Testis (tissue), 3 donors: ENCODE measurements around the gene SPINK4. TPM values are rescaled to one million over a fixed set of nuclear protein-coding genes. Genes with fewer than 3 reads are reported as not detected.

ENCODE experiments used
- DNase-seq: peaks from one replicate; pipeline ENCODE4 v3.0.0-alpha.2; 2019
- H3K27ac ChIP-seq, 2 donors: fragments of 200-600 bp; sonication (generic); one replicate each; pipeline ENCODE4 v1.5.1; 2019
- H3K27me3 ChIP-seq: fragments of 200-600 bp; sonication (generic); one replicate; pipeline ENCODE4 v1.5.1; 2019
- H3K36me3 ChIP-seq: fragments of 200-600 bp; sonication (generic); one replicate; pipeline ENCODE4 v1.5.1; 2017; ENCODE audit warnings: low read depth; ENCODE audit errors: missing control alignments
- H3K4me1 ChIP-seq: fragments of 200-600 bp; sonication (generic); one replicate; pipeline ENCODE4 v1.5.1; 2019
- H3K4me3 ChIP-seq, 2 donors: fragments of 200-600 bp; sonication (generic); one replicate each; pipeline ENCODE4 v1.5.1; 2017 to 2019
- H3K9me3 ChIP-seq: fragments of 200-600 bp; sonication (generic); one replicate; pipeline ENCODE4 v1.5.1; 2017
- CTCF ChIP-seq, 3 experiments: fragments of 450-650 bp in 2 of 3; fragments of 200-600 bp in 1 of 3; sonication (generic) in 1 of 3; IDR thresholded peaks; one replicate each; pipeline ENCODE4 v1.5.1; 2016 to 2019; ENCODE audit warnings: antibody characterized with exemption in 3 of 3, mild to moderate bottlenecking in 2 of 3, moderate library complexity in 1 of 3
- POLR2A ChIP-seq: fragments of 450-650 bp; IDR thresholded peaks from one replicate; pipeline ENCODE4 v1.6.1; 2017; ENCODE audit warnings: antibody characterized with exemption, mild to moderate bottlenecking, moderate library complexity
- WGBS, 2 donors: methylation state at CpG; one replicate each; pipeline ENCODE4 v1.1.5; 2018; 5-methylcytosine and 5-hydroxymethylcytosine counted together
- intact Hi-C: fragments of 100-400 bp; cut with DNase I; formaldehyde crosslinking; loops from one replicate; pipeline ENCODE4 v1.15.1; 2023; ENCODE audit warnings: low total_unique reads
- polyA plus RNA-seq: library from polyadenylated mRNA; stranded (reverse); fragments of 350-450 nt; fragmentation: Illumina TruSeq; extraction: RNeasy Lipid Tissue Mini Kit (QIAGEN cat#74804); gene quantifications from one replicate; pipeline ENCODE4 v1.2.3, GENCODE V29; 2014; ENCODE audit warnings: low read depth, low replicate concordance; ENCODE audit not compliant: insufficient read depth
- total RNA-seq, 2 donors: library from RNA; depleted of rRNA; stranded (reverse); fragments of >200 nt; gene quantifications; one replicate each; pipeline ENCODE4 v1.2.3, GENCODE V29; 2016

The SPINK4 gene
- total and polyA plus RNA-seq, 3 donors from 2014 or later = not detected

- Histone ChIP-seq H3K4me1 (peaks cover 7% of the 10 kb centered on the region), H3K4me3 (no peak overlapping the region), H3K36me3 (no peaks in the 10 kb centered on the region), H3K27ac (no peak overlapping the region), H3K9me3 (no peaks in the 10 kb centered on the region), H3K27me3 (no peaks in the 10 kb centered on the region)
- DNase-seq = no peak
- WGBS, 2 donors = 79 to 87% methylated on average over 8 of the region's 8 CpGs
- TF ChIP-seq POLR2A (no peak), CTCF (IDR thresholded peaks at IDR 0.05) (no peak)
- intact Hi-C loops = loop anchor here (5.0 kb wide), 1 partner anchor 145 kb away; no protein-coding TSS in a partner anchor
Measured at GRCh38 chr9:33227741-33228140, 12.2 kb upstream of the SPINK4 start.

- H3K27me3 ChIP-seq = no peaks in the 10 kb centered on the region
- intact Hi-C loops = loop anchor here (5.0 kb wide), 1 partner anchor 146 kb away; no protein-coding TSS in a partner anchor
- H3K27ac ChIP-seq = no peak overlapping the region
- H3K4me1 ChIP-seq = peaks cover 7% of the 10 kb centered on the region
- no peak for DNase-seq
- no peak overlapping the region for H3K4me3 ChIP-seq
- H3K36me3 ChIP-seq = no peaks in the 10 kb centered on the region
- 66 to 80% methylated on average over 4 of the region's 4 CpGs for WGBS, 2 donors
- H3K9me3 ChIP-seq = no peaks in the 10 kb centered on the region
- TF ChIP-seq CTCF (IDR thresholded peaks at IDR 0.05) (no peak), POLR2A (no peak)
Measured at GRCh38 chr9:33228606-33229005, 11.4 kb upstream of the SPINK4 start.

- WGBS, 2 donors = 82 to 85% methylated on average over 8 to 9 of the region's 9 CpGs
- Histone ChIP-seq H3K27ac (no peak overlapping the region), H3K36me3 (no peaks in the 10 kb centered on the region), H3K4me3 (no peak overlapping the region), H3K4me1 (peaks cover 7% of the 10 kb centered on the region), H3K27me3 (no peaks in the 10 kb centered on the region), H3K9me3 (no peaks in the 10 kb centered on the region)
- TF ChIP-seq POLR2A = no peak
- TF ChIP-seq CTCF (IDR thresholded peaks at IDR 0.05) = no peak
- no peak for DNase-seq
- intact Hi-C loops = loop anchor here (5.0 kb wide), 1 partner anchor 147 kb away; no protein-coding TSS in a partner anchor
Measured at GRCh38 chr9:33229359-33230114, 10.4 kb upstream of the SPINK4 start.

- H3K4me3 ChIP-seq = no peak overlapping the region
- H3K4me1 ChIP-seq = no peaks in the 10 kb centered on the region
- TF ChIP-seq POLR2A = no peak
- TF ChIP-seq CTCF (IDR thresholded peaks at IDR 0.05) = no peak
- intact Hi-C loops = no loop called here
- 82 to 84% methylated on average over 13 of the region's 13 CpGs for WGBS, 2 donors
- no peak overlapping the region for H3K27ac ChIP-seq
- H3K9me3 ChIP-seq = no peaks in the 10 kb centered on the region
- H3K27me3 ChIP-seq = no peaks in the 10 kb centered on the region
- H3K36me3 ChIP-seq = no peaks in the 10 kb centered on the region
- no peak for DNase-seq
Measured at GRCh38 chr9:33230756-33231622, 9.0 kb upstream of the SPINK4 start.
